T-cell (primary cell): ENCODE measurements around the gene SGSM1. TPM values are rescaled to one million over a fixed set of nuclear protein-coding genes. Genes with fewer than 3 reads are reported as not detected.

Experiments used
- ATAC-seq, 4 experiments: fragments of 200-7000 bp in 3 of 4; fragments of 150-1000 bp in 1 of 4; cut with Tn5 transposase; replicated peaks in 1 of 4; 1 replicate in 3 of 4; 2 replicates in 1 of 4; pipeline ENCODE4 v1.10.0; 2021; ENCODE audit warnings: moderate library complexity in 3 of 4, mild to moderate bottlenecking in 2 of 4, moderate number of reproducible peaks in 1 of 4
- CTCF ChIA-PET, 2 donors: fragments of 300-600 bp; sonication (Branson Sonifier 250); formaldehyde crosslinking; loops; one replicate each; lab custom pipeline; 2022; ENCODE audit warnings: antibody characterized with exemption in 2 of 2; lab: Charles Lee
- POLR2A ChIA-PET, 2 donors: fragments of 300-600 bp; sonication (Branson Sonifier 250); formaldehyde crosslinking; loops; one replicate each; lab custom pipeline; 2022; ENCODE audit warnings: antibody characterized with exemption in 2 of 2; lab: Charles Lee
- DNase-seq, 35 experiments: peaks; one replicate each; pipeline versions ENCODE4 v3.0.0 to v3.0.0-alpha.2; 2013 to 2023
- H3K27ac ChIP-seq: one replicate; pipeline ENCODE4 v1.5.1; 2013; ENCODE audit warnings: low read length
- H3K27me3 ChIP-seq, 2 experiments: replicated peaks in 1 of 2; 1 replicate in 1 of 2; 2 replicates in 1 of 2; pipeline versions ENCODE4 v1.6.1 to v1.7.0; 2013; ENCODE audit warnings: low read length in 1 of 2, mixed read lengths in 1 of 2; ENCODE audit not compliant: control insufficient read depth in 2 of 2, insufficient read depth in 2 of 2; ENCODE audit errors: extremely low read depth in 1 of 2
- H3K36me3 ChIP-seq, 2 donors: 1 replicate in 1 of 2; 2 replicates in 1 of 2; pipeline versions ENCODE4 v1.6.1 to v1.7.0; 2013; ENCODE audit warnings: low read length in 1 of 2; ENCODE audit not compliant: control insufficient read depth in 2 of 2, insufficient read depth in 1 of 2; ENCODE audit errors: extremely low read depth in 1 of 2
- H3K4me1 ChIP-seq, 2 experiments: 1 replicate in 1 of 2; 2 replicates in 1 of 2; pipeline versions ENCODE4 v1.6.1 to v1.7.0; 2013; ENCODE audit warnings: low read length in 2 of 2, mixed read lengths in 1 of 2; ENCODE audit not compliant: insufficient read depth in 2 of 2, control insufficient read depth in 1 of 2; ENCODE audit errors: extremely low read depth in 1 of 2
- H3K4me3 ChIP-seq, 2 donors: 1 replicate in 1 of 2; 2 replicates in 1 of 2; pipeline versions ENCODE4 v1.5.1 to v1.7.0; 2013; ENCODE audit warnings: mild to moderate bottlenecking in 2 of 2, low read length in 1 of 2, moderate library complexity in 1 of 2; ENCODE audit not compliant: control insufficient read depth in 1 of 2; ENCODE audit errors: extremely low read depth in 1 of 2
- H3K9me3 ChIP-seq: 2 replicates; pipeline ENCODE4 v1.7.0; 2013
- H3K27ac Mint-ChIP-seq, 2 donors: one replicate each; pipeline ENCODE4 v1.8.0; 2020 to 2021; ENCODE audit warnings: mild to moderate bottlenecking in 2 of 2, mixed read lengths in 2 of 2
- H3K27me3 Mint-ChIP-seq, 2 donors: one replicate each; pipeline ENCODE4 v1.8.0; 2021 to 2022; ENCODE audit warnings: mixed read lengths in 2 of 2
- H3K36me3 Mint-ChIP-seq: one replicate; pipeline ENCODE4 v1.8.0; 2021; ENCODE audit warnings: mixed read lengths
- H3K4me1 Mint-ChIP-seq, 3 donors: one replicate each; pipeline ENCODE4 v1.8.0; 2020 to 2022; ENCODE audit warnings: mixed read lengths in 3 of 3, mild to moderate bottlenecking in 1 of 3
- H3K4me3 Mint-ChIP-seq, 3 donors: one replicate each; pipeline ENCODE4 v1.8.0; 2020 to 2022; ENCODE audit warnings: mild to moderate bottlenecking in 3 of 3, mixed read lengths in 3 of 3, moderate library complexity in 3 of 3
- H3K9me3 Mint-ChIP-seq, 3 donors: one replicate each; pipeline ENCODE4 v1.8.0; 2020 to 2022; ENCODE audit warnings: mixed read lengths in 3 of 3
- WGBS: methylation state at CpG from one replicate; pipeline ENCODE4 v1.1.5; 2013; ENCODE audit warnings: missing lambda C conversion rate; ENCODE audit not compliant: insufficient coverage; 5-methylcytosine and 5-hydroxymethylcytosine counted together
- total RNA-seq, 35 experiments: library from RNA in 6 of 35; stranded (reverse) in 6 of 35; fragments of 120-200 nt in 1 of 35; gene quantifications; one replicate each; pipeline versions ENCODE4 v1.2.1 to v1.2.4 and lab custom pipeline; 2013 to 2026

The SGSM1 gene
- total RNA-seq, 5 donors from 2014 or later (not counting 1 experiment from before 2014, with no cell fraction given), result 0.82 to 2.1 (median 1.7) TPM

GRCh38 chr22:24925586-24926427 is 119.8 kb downstream of the SGSM1 start:
- Mint-ChIP-seq H3K9me3 (no peaks in the 10 kb centered on the region), H3K4me1 (no peaks in the 10 kb centered on the region), H3K27me3 (peaks cover 6 to 12% of the 10 kb centered on the region in 2 donors), H3K27ac (no peak overlapping the region), H3K36me3 (peaks cover 4% of the 10 kb centered on the region), H3K4me3 (no peak overlapping the region)
- DNase-seq (no peak), ATAC-seq (no peak)
- no peak overlapping the region for H3K4me3 ChIP-seq
- ChIA-PET CTCF (no interaction called here), POLR2A (no interaction called here)
- no peak overlapping the region for H3K27ac ChIP-seq
- no peaks in the 10 kb centered on the region for H3K4me1 ChIP-seq
- H3K36me3 ChIP-seq, result no peaks in the 10 kb centered on the region
- peaks cover 7 to 13% of the 10 kb centered on the region in 2 experiments for H3K27me3 ChIP-seq
- 51% methylated on average over 12 of the region's 17 CpGs for WGBS
- no peaks in the 10 kb centered on the region for H3K9me3 ChIP-seq

DNA sequence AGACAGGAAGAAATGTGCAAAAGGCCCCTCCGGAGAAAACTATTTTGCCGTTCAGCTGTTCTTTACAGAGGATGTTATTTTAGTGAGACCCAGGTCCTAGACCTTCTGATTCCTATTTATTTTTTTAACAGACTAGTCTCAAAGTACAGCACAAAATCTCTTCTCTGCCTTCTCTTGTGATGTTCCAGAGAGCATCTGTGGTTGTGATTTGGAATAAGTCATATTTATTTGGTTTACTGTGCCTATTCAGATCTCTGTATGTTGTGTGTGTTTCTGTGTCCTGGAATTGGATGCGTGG is 120.4 kb downstream of the SGSM1 start:
- Mint-ChIP-seq H3K4me1 (no peaks in the 10 kb centered on the region), H3K4me3 (no peak overlapping the region), H3K9me3 (no peaks in the 10 kb centered on the region), H3K36me3 (peaks cover 4% of the 10 kb centered on the region), H3K27ac (no peak overlapping the region), H3K27me3 (peaks cover 6 to 12% of the 10 kb centered on the region in 2 donors)
- POLR2A ChIA-PET, result no interaction called here
- WGBS, result 41% methylated on average over 2 of the region's 3 CpGs
- no peaks in the 10 kb centered on the region for H3K9me3 ChIP-seq
- peaks cover 7 to 13% of the 10 kb centered on the region in 2 experiments for H3K27me3 ChIP-seq
- no peak overlapping the region for H3K4me3 ChIP-seq
- ATAC-seq (no peak), DNase-seq (no peak)
- no peaks in the 10 kb centered on the region for H3K4me1 ChIP-seq
- H3K36me3 ChIP-seq, result no peaks in the 10 kb centered on the region
- no peak overlapping the region for H3K27ac ChIP-seq
- CTCF ChIA-PET, result no interaction called here

DNA sequence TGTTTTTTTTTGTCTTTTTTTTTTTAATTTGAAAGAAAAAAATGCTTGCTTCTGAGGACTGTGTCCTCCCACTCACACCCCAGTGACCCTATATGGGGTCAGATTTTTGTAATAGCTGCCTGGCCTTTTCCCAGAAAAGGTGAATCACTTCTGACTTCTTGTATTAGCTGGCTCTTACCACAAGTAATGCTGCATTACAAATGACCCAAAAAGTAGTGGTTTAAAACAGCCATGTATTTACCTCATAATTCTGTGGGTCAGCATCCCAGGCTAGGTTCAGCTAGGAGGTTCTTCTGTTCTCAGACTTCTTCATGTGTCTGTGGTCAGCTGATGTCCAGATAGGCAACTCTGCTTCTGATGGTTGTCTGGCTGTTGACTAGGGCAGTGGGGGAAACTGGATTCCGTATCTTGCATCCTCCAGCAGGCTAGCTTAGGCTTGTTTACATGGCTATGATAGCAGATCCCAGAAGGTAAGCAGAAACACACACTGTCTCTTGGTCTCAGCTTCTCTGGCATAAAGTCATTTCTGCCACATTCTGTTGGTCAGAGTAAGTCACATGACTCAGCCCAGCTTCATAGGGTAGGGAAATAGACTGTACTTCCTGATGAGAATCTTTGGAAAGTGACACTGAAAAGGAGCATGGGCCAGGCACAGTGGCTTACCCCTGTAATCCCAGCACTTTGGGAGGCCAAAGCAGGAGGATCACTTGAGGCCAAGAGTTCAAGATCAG is 121.0 kb downstream of the SGSM1 start:
- ATAC-seq (no peak), DNase-seq (no peak)
- CTCF ChIA-PET, result no interaction called here
- peaks cover 10 to 13% of the 10 kb centered on the region in 2 experiments for H3K27me3 ChIP-seq
- no peaks in the 10 kb centered on the region for H3K36me3 ChIP-seq
- Mint-ChIP-seq H3K4me1 (no peaks in the 10 kb centered on the region), H3K36me3 (peaks cover 4% of the 10 kb centered on the region), H3K27me3 (peaks cover 6 to 12% of the 10 kb centered on the region in 2 donors), H3K4me3 (no peak overlapping the region), H3K9me3 (no peaks in the 10 kb centered on the region), H3K27ac (no peak overlapping the region)
- WGBS, result 100% methylated on average over 1 of the region's 1 CpG
- no peaks in the 10 kb centered on the region for H3K4me1 ChIP-seq
- no peak overlapping the region for H3K27ac ChIP-seq
- POLR2A ChIA-PET, result no interaction called here
- no peak overlapping the region for H3K4me3 ChIP-seq
- no peaks in the 10 kb centered on the region for H3K9me3 ChIP-seq

- 78% methylated on average over 5 of the region's 7 CpGs for WGBS
- no peak for DNase-seq
- Mint-ChIP-seq H3K27ac (no peak overlapping the region), H3K36me3 (peaks cover 4% of the 10 kb centered on the region), H3K9me3 (no peaks in the 10 kb centered on the region), H3K4me1 (no peaks in the 10 kb centered on the region), H3K27me3 (peaks cover 9 to 12% of the 10 kb centered on the region in 2 donors), H3K4me3 (no peak overlapping the region)
- H3K36me3 ChIP-seq, result no peaks in the 10 kb centered on the region
- no peaks in the 10 kb centered on the region for H3K9me3 ChIP-seq
- ChIA-PET POLR2A (no interaction called here), CTCF (no interaction called here)
- peaks cover 10 to 17% of the 10 kb centered on the region in 2 experiments for H3K27me3 ChIP-seq
- no peak overlapping the region for H3K4me3 ChIP-seq
- no peaks in the 10 kb centered on the region for H3K4me1 ChIP-seq
- no peak for ATAC-seq
- no peak overlapping the region for H3K27ac ChIP-seq
Measured at GRCh38 chr22:24928322-24928721, 122.3 kb downstream of the SGSM1 start.

GRCh38 chr22:24930678-24931077 is 124.7 kb downstream of the SGSM1 start:
- no peaks in the 10 kb centered on the region for H3K4me1 Mint-ChIP-seq
- Histone ChIP-seq H3K4me1 (no peaks in the 10 kb centered on the region), H3K27ac (no peak overlapping the region), H3K9me3 (no peaks in the 10 kb centered on the region), H3K36me3 (no peaks in the 10 kb centered on the region), H3K27me3 (peaks cover 7 to 14% of the 10 kb centered on the region in 2 experiments), H3K4me3 (no peak overlapping the region)
- no peak overlapping the region for H3K4me3 Mint-ChIP-seq
- H3K27ac Mint-ChIP-seq, result no peak overlapping the region
- CTCF ChIA-PET, result interaction anchor here in 1 of 2 donors (0.6 kb wide), 1 partner anchor 8 kb away, joined by 3 read pairs; no protein-coding TSS in a partner anchor
- DNase-seq (no peak), ATAC-seq (no peak)
- POLR2A ChIA-PET, result interaction anchor here in 1 of 2 donors (0.6 kb wide), 1 partner anchor 53 kb away, joined by 3 read pairs; no protein-coding TSS in a partner anchor
- no peaks in the 10 kb centered on the region for H3K36me3 Mint-ChIP-seq
- H3K27me3 Mint-ChIP-seq, result peaks cover 9 to 12% of the 10 kb centered on the region in 2 donors
- WGBS, result 81% methylated on average over 3 of the region's 3 CpGs
- H3K9me3 Mint-ChIP-seq, result no peaks in the 10 kb centered on the region

GRCh38 chr22:24935771-24936483 is 129.9 kb downstream of the SGSM1 start:
- H3K36me3 Mint-ChIP-seq, result no peaks in the 10 kb centered on the region
- ChIA-PET CTCF (no interaction called here), POLR2A (no interaction called here)
- peaks cover 2 to 19% of the 10 kb centered on the region in 2 experiments for H3K27me3 ChIP-seq
- H3K4me3 Mint-ChIP-seq, result no peak overlapping the region
- ATAC-seq (no peak), DNase-seq (no peak)
- no peaks in the 10 kb centered on the region for H3K4me1 ChIP-seq
- no peaks in the 10 kb centered on the region for H3K9me3 ChIP-seq
- H3K27ac ChIP-seq, result no peak overlapping the region
- H3K9me3 Mint-ChIP-seq, result no peaks in the 10 kb centered on the region
- peaks cover 0 to 11% of the 10 kb centered on the region in 2 donors for H3K27me3 Mint-ChIP-seq
- no peaks in the 10 kb centered on the region for H3K4me1 Mint-ChIP-seq
- H3K27ac Mint-ChIP-seq, result no peak overlapping the region
- no peak overlapping the region for H3K4me3 ChIP-seq
- no peaks in the 10 kb centered on the region for H3K36me3 ChIP-seq
